Thyroid gland (tissue), 4 donors: ENCODE results near the gene CA6. TPM values are rescaled to one million over a fixed set of nuclear protein-coding genes. Genes with fewer than 3 reads are reported as not detected.

Source experiments
- DNase-seq, 2 donors: peaks; one replicate each; pipeline ENCODE4 v3.0.0-alpha.2; 2019
- H3K27ac ChIP-seq, 3 donors: fragments of 200-600 bp; sonication (generic); 1 replicate in 2 of 3; 2 replicates in 1 of 3; pipeline ENCODE4 v1.5.1; 2016 to 2019; ENCODE audit warnings: mild to moderate bottlenecking in 1 of 3, moderate library complexity in 1 of 3
- H3K27me3 ChIP-seq: fragments of 200-600 bp; sonication (generic); one replicate; pipeline ENCODE4 v1.5.1; 2019
- H3K36me3 ChIP-seq, 2 donors: fragments of 200-600 bp; sonication (generic); one replicate each; pipeline ENCODE4 v1.5.1; 2016 to 2019
- H3K4me1 ChIP-seq, 2 donors: fragments of 200-600 bp; sonication (generic); one replicate each; pipeline ENCODE4 v1.5.1; 2017 to 2019
- H3K4me3 ChIP-seq, 3 donors: fragments of 200-600 bp; sonication (generic); replicated peaks in 1 of 3; 1 replicate in 2 of 3; 2 replicates in 1 of 3; pipeline ENCODE4 v1.5.1; 2016; ENCODE audit warnings: mild to moderate bottlenecking in 1 of 3
- H3K9me3 ChIP-seq: fragments of 200-600 bp; sonication (generic); one replicate; pipeline ENCODE4 v1.5.1; 2017
- CTCF ChIP-seq, 6 experiments: fragments of 200-600 bp in 3 of 6; fragments of 450-650 bp in 3 of 6; sonication (generic) in 3 of 6; IDR thresholded peaks; one replicate each; pipeline ENCODE4 v1.5.1; 2016 to 2019; ENCODE audit warnings: antibody characterized with exemption in 6 of 6, mild to moderate bottlenecking in 2 of 6, inconsistent platforms in 1 of 6, moderate library complexity in 1 of 6
- POLR2A ChIP-seq, 2 donors: fragments of 450-650 bp; IDR thresholded peaks; one replicate each; pipeline ENCODE4 v1.6.1; 2017; ENCODE audit warnings: antibody characterized with exemption in 2 of 2, mild to moderate bottlenecking in 2 of 2, moderate library complexity in 1 of 2
- WGBS, 2 donors: methylation state at CpG; one replicate each; pipeline ENCODE4 v1.1.5; 2017; 5-methylcytosine and 5-hydroxymethylcytosine counted together
- intact Hi-C: fragments of 100-400 bp; cut with DNase I; formaldehyde crosslinking; loops from one replicate; pipeline ENCODE4 v1.15.1; 2023
- total RNA-seq, 4 donors: library from RNA; depleted of rRNA; stranded (reverse); fragments of >200 nt; gene quantifications; one replicate each; pipeline ENCODE4 v1.2.3, GENCODE V29; 2016

The CA6 gene
- total RNA-seq, 4 donors from 2014 or later = not detected

- no peaks in the 10 kb centered on the region for H3K36me3 ChIP-seq
- peaks cover 10 to 41% of the 10 kb centered on the region in 2 donors for H3K4me1 ChIP-seq
- H3K9me3 ChIP-seq = no peaks in the 10 kb centered on the region
- no peaks in the 10 kb centered on the region for H3K27me3 ChIP-seq
- DNase-seq = no peak
- 75 to 89% methylated on average over 3 of the region's 3 CpGs for WGBS, 2 donors
- intact Hi-C loops = no loop called here
- no peak overlapping the region for H3K4me3 ChIP-seq
- no peak for TF ChIP-seq CTCF (IDR thresholded peaks at IDR 0.05)
- TF ChIP-seq POLR2A (IDR thresholded peaks at IDR 0.05) = no peak
- H3K27ac ChIP-seq = no peak overlapping the region
Measured at GRCh38 chr1:8910331-8910730, 35.3 kb upstream of the CA6 start.

- WGBS, 2 donors = 82 to 84% methylated on average over 6 of the region's 6 CpGs
- no peak for DNase-seq
- intact Hi-C loops = no loop called here
- Histone ChIP-seq H3K36me3 (no peaks in the 10 kb centered on the region), H3K27me3 (no peaks in the 10 kb centered on the region), H3K27ac (no peak overlapping the region), H3K9me3 (no peaks in the 10 kb centered on the region), H3K4me1 (peaks cover 10 to 36% of the 10 kb centered on the region in 2 donors), H3K4me3 (no peak overlapping the region)
- TF ChIP-seq POLR2A (IDR thresholded peaks at IDR 0.05) (no peak), CTCF (IDR thresholded peaks at IDR 0.05) (no peak)
Measured at GRCh38 chr1:8910914-8911313, 34.8 kb upstream of the CA6 start.

GRCh38 chr1:8911416-8912309, 34.0 kb upstream of the CA6 start:
- H3K4me3 ChIP-seq = no peak overlapping the region
- intact Hi-C loops = no loop called here
- H3K36me3 ChIP-seq = no peaks in the 10 kb centered on the region
- H3K4me1 ChIP-seq = peaks cover 10 to 32% of the 10 kb centered on the region in 2 donors
- TF ChIP-seq CTCF (IDR thresholded peaks at IDR 0.05) (no peak), POLR2A (IDR thresholded peaks at IDR 0.05) (no peak)
- no peaks in the 10 kb centered on the region for H3K27me3 ChIP-seq
- peak overlapping the region in 2 of 3 donors; percentile 6 to 22 for H3K27ac ChIP-seq
- no peaks in the 10 kb centered on the region for H3K9me3 ChIP-seq
- no peak for DNase-seq
- 68 to 70% methylated on average over 6 to 7 of the region's 17 CpGs for WGBS, 2 donors

- intact Hi-C loops = no loop called here
- WGBS, 2 donors = 52 to 58% methylated on average over 7 to 9 of the region's 9 CpGs
- Histone ChIP-seq H3K4me3 (no peak overlapping the region), H3K36me3 (no peaks in the 10 kb centered on the region), H3K9me3 (no peaks in the 10 kb centered on the region), H3K27ac (peak overlapping the region in 2 of 3 donors; percentile 43 to 45), H3K27me3 (no peaks in the 10 kb centered on the region), H3K4me1 (peaks cover 10 to 30% of the 10 kb centered on the region in 2 donors)
- TF ChIP-seq CTCF (IDR thresholded peaks at IDR 0.05) = no peak
- peak in 1 of 2 donors; percentile 25 for DNase-seq
Measured at GRCh38 chr1:8913457-8913856, 32.2 kb upstream of the CA6 start.

- DNase-seq = no peak
- Histone ChIP-seq H3K36me3 (no peaks in the 10 kb centered on the region), H3K27ac (no peak overlapping the region), H3K4me1 (peaks cover 10 to 31% of the 10 kb centered on the region in 2 donors), H3K4me3 (no peak overlapping the region), H3K27me3 (no peaks in the 10 kb centered on the region), H3K9me3 (no peaks in the 10 kb centered on the region)
- TF ChIP-seq POLR2A (IDR thresholded peaks at IDR 0.05) = no peak
- intact Hi-C loops = no loop called here
- 88% methylated on average over 7 of the region's 7 CpGs for WGBS, 2 donors
Measured at GRCh38 chr1:8914466-8914865, 31.2 kb upstream of the CA6 start.
